HCT116 (cell line): Measurements from ENCODE around the gene DNAJB9. TPM values are rescaled to one million over a fixed set of nuclear protein-coding genes. Genes with fewer than 3 reads are reported as not detected.

Experiments
- ATAC-seq: fragments of 200-7000 bp; cut with Tn5 transposase; 2 replicates; pipeline ENCODE4 v1.9.1; 2020; ENCODE audit warnings: mild to moderate bottlenecking, moderate library complexity
- BruUV-seq: library from RNA; stranded (reverse); fragments of 400-500 nt; replicated peaks from 2 replicates; lab custom pipeline; 2021; lab: Mats Ljungman, UMichigan
- CTCF ChIA-PET: fragments of 300-600 bp; sonication (Branson Sonifier 250); formaldehyde crosslinking; loops from one replicate; lab custom pipeline; 2021; ENCODE audit warnings: antibody characterized with exemption; lab: Charles Lee
- POLR2A ChIA-PET: fragments of 300-600, 350-600 bp; sonication (Branson Sonifier 250); formaldehyde crosslinking; loops from one replicate; lab custom pipeline; 2021; ENCODE audit warnings: antibody characterized with exemption; lab: Charles Lee
- RAD21 ChIA-PET, 2 experiments: fragments of 300-600 bp; sonication (Branson Sonifier 250); formaldehyde crosslinking; loops; one replicate each; lab custom pipeline; 2023; ENCODE audit warnings: low total read pairs in 2 of 2; ENCODE audit not compliant: uncharacterized antibody in 2 of 2, unreplicated experiment in 2 of 2, low non-redundant PET in 1 of 2; lab: Charles Lee
- DNase-seq: peaks from one replicate; pipeline ENCODE4 v3.0.0-alpha.2; 2010; ENCODE audit warnings: low read depth, low spot score
- H2AFZ ChIP-seq: fragments of 200-600 bp; shearing (Covaris generic), sonication (generic); 2 replicates; pipeline ENCODE4 v1.6.1; 2017; ENCODE audit warnings: low read depth, mixed run types, mixed read lengths, antibody characterized with exemption, low read length; ENCODE audit not compliant: poor library complexity, severe bottlenecking
- H3K27ac ChIP-seq: 2 replicates; pipeline ENCODE4 v1.5.1; 2012; ENCODE audit warnings: low read depth, low read length
- H3K27me3 ChIP-seq: fragments of 200-600 bp; sonication (generic); 2 replicates; pipeline ENCODE4 v1.6.1; 2016; ENCODE audit warnings: mixed run types, low read length, mixed read lengths; ENCODE audit not compliant: insufficient read depth
- H3K36me3 ChIP-seq, 2 experiments: fragments of 200-500 bp in 1 of 2; fragments of 200-600 bp in 1 of 2; sonication (Bioruptor generic) in 1 of 2; sonication (generic) in 1 of 2; 2 replicates each; pipeline versions ENCODE4 v1.5.1 to v1.6.1; 2014 to 2016; ENCODE audit warnings: low read length in 2 of 2, inconsistent platforms in 1 of 2, mixed read lengths in 1 of 2, mixed run types in 1 of 2; ENCODE audit not compliant: insufficient read depth in 2 of 2, control insufficient read depth in 1 of 2
- H3K4me1 ChIP-seq, 2 experiments: fragments of 200-600 bp in 1 of 2; sonication (generic) in 1 of 2; 2 replicates each; pipeline versions ENCODE4 v1.5.1 to v1.6.1; 2012 to 2017; ENCODE audit warnings: low read length in 2 of 2, inconsistent platforms in 1 of 2, mild to moderate bottlenecking in 1 of 2, mixed read lengths in 1 of 2, mixed run types in 1 of 2, moderate library complexity in 1 of 2; ENCODE audit not compliant: insufficient read depth in 2 of 2, control insufficient read depth in 1 of 2
- H3K4me2 ChIP-seq: fragments of 200-600 bp; sonication (generic); 2 replicates; pipeline ENCODE4 v1.6.1; 2017; ENCODE audit warnings: mixed run types, low read length, mixed read lengths
- H3K4me3 ChIP-seq, 2 experiments: fragments of 200-600 bp in 1 of 2; sonication (generic) in 1 of 2; replicated peaks in 1 of 2; 2 replicates each; pipeline ENCODE4 v1.5.1; 2011 to 2016; ENCODE audit warnings: low read length in 2 of 2, control low read depth in 1 of 2, low read depth in 1 of 2, mild to moderate bottlenecking in 1 of 2, mixed read lengths in 1 of 2, mixed run types in 1 of 2
- H3K79me2 ChIP-seq: fragments of 200-600 bp; sonication (generic); 2 replicates; pipeline ENCODE4 v1.6.1; 2017; ENCODE audit warnings: mild to moderate bottlenecking, mixed run types, low read length, moderate library complexity, mixed read lengths; ENCODE audit not compliant: insufficient read depth
- H3K9ac ChIP-seq: fragments of 200-600 bp; sonication (generic); 2 replicates; pipeline ENCODE4 v1.6.1; 2016; ENCODE audit warnings: low read length, mixed read lengths
- H3K9me2 ChIP-seq: fragments of 200-600 bp; sonication (generic), shearing (Covaris generic); 2 replicates; pipeline ENCODE4 v1.6.1; 2017; ENCODE audit warnings: mixed run types, mild to moderate bottlenecking, moderate library complexity; ENCODE audit not compliant: insufficient read depth
- H3K9me3 ChIP-seq, 2 experiments: fragments of 200-500 bp in 1 of 2; fragments of 200-600 bp in 1 of 2; sonication (Bioruptor generic) in 1 of 2; sonication (generic) in 1 of 2; 2 replicates each; pipeline ENCODE4 v1.6.1; 2014 to 2017; ENCODE audit warnings: low read length in 2 of 2, mixed read lengths in 2 of 2, inconsistent platforms in 1 of 2, low read depth in 1 of 2, mild to moderate bottlenecking in 1 of 2, mixed run types in 1 of 2, moderate library complexity in 1 of 2; ENCODE audit not compliant: control insufficient read depth in 1 of 2, insufficient read depth in 1 of 2
- H4K20me1 ChIP-seq: fragments of 200-600 bp; sonication (generic), shearing (Covaris generic); 2 replicates; pipeline ENCODE4 v1.6.1; 2017; ENCODE audit warnings: mixed run types, mild to moderate bottlenecking, moderate library complexity; ENCODE audit not compliant: insufficient read depth
- CBX3 ChIP-seq: IDR thresholded peaks from 2 replicates; pipeline ENCODE4 v1.6.1; 2012; ENCODE audit warnings: low read depth
- CEBPB ChIP-seq: IDR thresholded peaks from 2 replicates; pipeline ENCODE4 v1.6.1; 2012; ENCODE audit warnings: low read depth
- CTCF ChIP-seq, 3 experiments: fragments of 200-600 bp in 1 of 3; sonication (generic) in 1 of 3; IDR thresholded peaks in 2 of 3; conservative IDR thresholded peaks in 1 of 3; 2 replicates each; pipeline ENCODE4 v1.5.1; 2012 to 2017; ENCODE audit warnings: low read depth in 2 of 3, low read length in 2 of 3, antibody characterized with exemption in 1 of 3, borderline replicate concordance in 1 of 3, control low read depth in 1 of 3, mild to moderate bottlenecking in 1 of 3, mixed read lengths in 1 of 3, mixed run types in 1 of 3, moderate library complexity in 1 of 3; ENCODE audit not compliant: insufficient read depth in 1 of 3
- EZH2 ChIP-seq: fragments of 200-600 bp; sonication (generic); IDR thresholded peaks from 2 replicates; pipeline ENCODE4 v1.6.1; 2017; ENCODE audit warnings: antibody characterized with exemption, mixed run types
- FOSL1 ChIP-seq: IDR thresholded peaks from 2 replicates; pipeline ENCODE4 v1.6.1; 2012; ENCODE audit warnings: low read depth
- JUND ChIP-seq: IDR thresholded peaks from 2 replicates; pipeline ENCODE4 v1.6.1; 2012
- MAX ChIP-seq: IDR thresholded peaks from 2 replicates; pipeline ENCODE4 v1.6.1; 2012
- RAD21 ChIP-seq: IDR thresholded peaks from 2 replicates; pipeline ENCODE4 v1.6.1; 2012; ENCODE audit warnings: low read depth, mild to moderate bottlenecking
- REST ChIP-seq: IDR thresholded peaks from 2 replicates; pipeline ENCODE4 v1.6.1; 2012; ENCODE audit warnings: low read depth
- TCF7L2 ChIP-seq: IDR thresholded peaks from 2 replicates; pipeline ENCODE4 v1.7.0; 2011; ENCODE audit warnings: borderline replicate concordance, inconsistent platforms; ENCODE audit not compliant: insufficient read depth, insufficient read length; ENCODE audit errors: extremely low read depth
- ZBTB33 ChIP-seq: IDR thresholded peaks from 2 replicates; pipeline ENCODE4 v1.6.1; 2011; ENCODE audit warnings: mild to moderate bottlenecking, low read length, moderate library complexity; ENCODE audit not compliant: insufficient replicate concordance; ENCODE audit errors: extremely low read depth
- intact Hi-C: fragments of 100-400 bp; cut with micrococcal nuclease; formaldehyde crosslinking; loops from 2 replicates; pipeline ENCODE4 v1.10.0; 2022
- total RNA-seq: library from RNA; stranded (reverse); gene quantifications from one replicate; pipeline ENCODE4 v1.2.1, GENCODE V29; 2021; ENCODE audit not compliant: unreplicated experiment

DNAJB9 gene
- total RNA-seq, 1 experiment from 2014 or later: 10.1 TPM

GRCh38 chr7:108584211-108584610 lies 14.5 kb downstream of the DNAJB9 start:
- no peak overlapping the region for H3K4me2 ChIP-seq
- H3K9me2 ChIP-seq: no peaks in the 10 kb centered on the region
- ATAC-seq (no peak), DNase-seq (no peak)
- BruUV-seq: no TSS peak
- no peak overlapping the region for H3K27ac ChIP-seq
- H3K36me3 ChIP-seq: 0 out of 4 replicates have a peak, but pooled peaks cover 0 to 3% of the 10 kb centered on the region in 2 experiments
- no peak for TF ChIP-seq CBX3
- no peak for TF ChIP-seq CTCF (IDR thresholded peaks at IDR 0.05 in 2 of 3, conservative IDR thresholded peaks at IDR 0.05 in 1 of 3; ENCODE audit: borderline replicate concordance in 1 of 3, insufficient read depth in 1 of 3, low read depth in 2 of 3, low read length in 2 of 3)
- no peak for TF ChIP-seq RAD21
- TF ChIP-seq MAX: no peak
- TF ChIP-seq CEBPB: no peak
- no peak for TF ChIP-seq JUND
- no peak for TF ChIP-seq REST
- no peak for TF ChIP-seq TCF7L2
- TF ChIP-seq EZH2: no peak
- no peak for TF ChIP-seq FOSL1
- no peak for TF ChIP-seq ZBTB33
- CTCF ChIA-PET: no interaction called here
- H3K4me1 ChIP-seq: peaks cover 0 to 8% of the 10 kb centered on the region in 2 experiments; a peak in 1 of 4 replicates
- peaks cover 0 to 3% of the 10 kb centered on the region in 2 experiments; a peak in 2 of 4 replicates for H3K9me3 ChIP-seq
- no peak overlapping the region for H2AFZ ChIP-seq
- RAD21 ChIA-PET: no interaction called here
- intact Hi-C loops: no loop called here
- no peak overlapping the region for H3K4me3 ChIP-seq
- H3K79me2 ChIP-seq: no peaks in the 10 kb centered on the region
- POLR2A ChIA-PET: no interaction called here
- H4K20me1 ChIP-seq: no peaks in the 10 kb centered on the region
- no peak overlapping the region for H3K9ac ChIP-seq
- H3K27me3 ChIP-seq: no peaks in the 10 kb centered on the region
